GM20000 (cell line): ENCODE data around the gene MMUT.
A peak's percentile ranks its signal among the peaks of the same experiment; 100 is the strongest.

Source experiments
- DNase-seq: peaks from one replicate; pipeline ENCODE4 v3.0.0; 2012; ENCODE audit warnings: low spot score
- TF ChIP-seq, protein P1 (sequence below): IDR thresholded peaks from 2 replicates; pipeline ENCODE4 v1.5.1; 2012; ENCODE audit warnings: mild to moderate bottlenecking, control low read depth; ENCODE audit errors: extremely low read depth, missing control alignments

The MMUT gene

DNA sequence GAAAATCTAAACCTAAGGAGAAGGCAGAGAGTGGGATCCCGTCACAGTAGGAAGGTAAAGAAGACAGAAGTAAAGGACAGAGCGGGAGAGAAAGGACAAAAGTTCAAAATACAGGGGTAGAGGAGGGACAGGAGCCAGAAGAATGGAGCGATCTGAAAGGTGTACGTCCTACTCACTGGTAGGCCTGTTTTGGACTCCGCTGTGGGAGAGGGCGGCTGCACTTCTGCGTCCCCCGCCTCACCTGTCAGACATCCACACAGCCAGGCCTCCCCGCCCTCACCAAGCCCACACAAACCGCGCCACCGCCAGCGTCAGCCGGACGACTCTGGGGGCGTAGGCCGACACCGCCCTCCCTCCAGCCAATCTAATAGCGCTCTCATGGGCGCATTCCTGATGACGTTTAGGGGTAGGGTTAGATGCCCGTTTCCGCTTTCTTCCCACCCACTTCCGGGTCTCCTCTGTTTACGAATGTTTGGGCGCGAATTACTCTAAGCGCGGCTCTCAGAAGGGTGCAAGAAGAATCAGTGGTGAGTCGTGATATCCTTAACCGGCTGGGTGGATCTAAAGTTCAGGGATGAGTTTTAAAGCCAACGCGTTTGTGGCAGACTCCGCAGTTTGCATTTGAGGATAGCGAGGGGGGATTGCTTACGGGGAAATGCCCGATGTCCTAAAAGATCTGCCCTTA is at the start of gene MMUT, which contains the start of gene CENPQ:
Gene MMUT (minus strand): TSS at position 327 of the 685 bp plus-strand sequence. CDS start 3,787 bp downstream, outside the sequence.
Gene CENPQ (plus strand): TSS at position 444 of the 685 bp plus-strand sequence. CDS start 6,807 bp downstream, outside the sequence.
- DNase-seq: peak; percentile 90
- TF ChIP-seq, protein P1, sequence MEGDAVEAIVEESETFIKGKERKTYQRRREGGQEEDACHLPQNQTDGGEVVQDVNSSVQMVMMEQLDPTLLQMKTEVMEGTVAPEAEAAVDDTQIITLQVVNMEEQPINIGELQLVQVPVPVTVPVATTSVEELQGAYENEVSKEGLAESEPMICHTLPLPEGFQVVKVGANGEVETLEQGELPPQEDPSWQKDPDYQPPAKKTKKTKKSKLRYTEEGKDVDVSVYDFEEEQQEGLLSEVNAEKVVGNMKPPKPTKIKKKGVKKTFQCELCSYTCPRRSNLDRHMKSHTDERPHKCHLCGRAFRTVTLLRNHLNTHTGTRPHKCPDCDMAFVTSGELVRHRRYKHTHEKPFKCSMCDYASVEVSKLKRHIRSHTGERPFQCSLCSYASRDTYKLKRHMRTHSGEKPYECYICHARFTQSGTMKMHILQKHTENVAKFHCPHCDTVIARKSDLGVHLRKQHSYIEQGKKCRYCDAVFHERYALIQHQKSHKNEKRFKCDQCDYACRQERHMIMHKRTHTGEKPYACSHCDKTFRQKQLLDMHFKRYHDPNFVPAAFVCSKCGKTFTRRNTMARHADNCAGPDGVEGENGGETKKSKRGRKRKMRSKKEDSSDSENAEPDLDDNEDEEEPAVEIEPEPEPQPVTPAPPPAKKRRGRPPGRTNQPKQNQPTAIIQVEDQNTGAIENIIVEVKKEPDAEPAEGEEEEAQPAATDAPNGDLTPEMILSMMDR: no peak

DNA sequence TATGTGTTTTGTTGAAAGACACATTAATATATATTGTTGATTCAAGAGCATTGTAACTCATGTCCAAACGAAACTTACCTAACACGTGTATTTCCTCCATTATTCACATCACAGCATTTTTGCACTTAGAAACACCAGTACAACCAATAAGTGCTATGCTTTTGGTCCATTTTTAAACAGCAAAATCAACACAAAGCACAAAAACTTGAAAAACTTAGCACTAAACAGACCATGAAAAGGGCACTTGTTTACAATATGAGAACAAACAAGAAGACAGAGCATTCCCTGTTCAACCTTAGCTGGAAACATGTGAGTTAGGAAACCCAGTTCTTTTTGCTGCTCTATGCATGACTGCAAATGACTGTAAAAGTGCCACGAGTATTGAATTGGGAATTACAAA is 46.3 kb upstream of the MMUT start:
- DNase-seq: no peak
- TF ChIP-seq, protein P1: no peak

DNA sequence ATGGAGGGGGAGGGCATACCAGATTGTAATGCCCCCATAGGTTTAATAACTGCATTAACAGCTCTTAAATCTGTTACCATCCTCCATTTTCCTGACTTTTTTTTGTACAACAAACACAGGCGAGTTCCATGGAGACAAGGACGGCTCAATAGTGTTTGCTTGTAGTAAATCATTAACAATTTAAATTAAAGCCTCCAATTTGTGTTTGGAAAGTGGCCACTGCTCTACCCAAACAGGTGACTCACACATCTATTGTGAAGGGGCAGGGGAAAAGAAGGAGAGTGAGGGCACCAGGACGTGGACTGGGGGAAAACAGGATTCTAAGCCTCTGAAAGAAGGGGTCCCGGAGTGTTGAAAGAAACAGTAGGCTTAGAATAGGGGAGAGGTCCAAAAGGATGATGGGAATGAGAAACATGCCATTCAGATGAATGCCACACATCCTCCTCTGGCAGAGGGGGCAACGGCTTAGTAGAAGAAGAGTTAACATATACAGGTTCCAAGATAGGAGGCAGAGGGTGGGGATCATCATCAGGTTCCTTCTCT is 43.6 kb upstream of the MMUT start:
- DNase-seq: no peak
- TF ChIP-seq, protein P1: no peak

DNA sequence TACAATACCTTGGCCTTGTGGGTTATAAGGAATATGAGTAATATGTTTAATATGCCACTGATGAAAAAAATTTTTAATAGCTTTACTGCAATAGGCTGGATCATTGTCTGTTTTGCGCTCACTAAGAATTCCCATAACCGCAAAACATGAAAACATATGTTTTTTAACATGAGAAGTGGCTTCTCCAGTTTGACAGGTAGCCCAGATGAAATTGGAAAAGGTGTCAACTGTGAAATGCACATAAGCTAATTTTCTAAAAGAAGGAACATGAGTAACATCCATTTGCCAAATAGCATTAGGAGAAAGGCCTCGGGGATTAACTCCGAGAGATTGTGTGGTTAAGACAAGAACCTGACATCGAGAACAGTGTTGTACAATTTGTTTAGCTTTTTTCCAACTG is 41.6 kb upstream of the MMUT start:
- DNase-seq: no peak
- TF ChIP-seq, protein P1: no peak

DNA sequence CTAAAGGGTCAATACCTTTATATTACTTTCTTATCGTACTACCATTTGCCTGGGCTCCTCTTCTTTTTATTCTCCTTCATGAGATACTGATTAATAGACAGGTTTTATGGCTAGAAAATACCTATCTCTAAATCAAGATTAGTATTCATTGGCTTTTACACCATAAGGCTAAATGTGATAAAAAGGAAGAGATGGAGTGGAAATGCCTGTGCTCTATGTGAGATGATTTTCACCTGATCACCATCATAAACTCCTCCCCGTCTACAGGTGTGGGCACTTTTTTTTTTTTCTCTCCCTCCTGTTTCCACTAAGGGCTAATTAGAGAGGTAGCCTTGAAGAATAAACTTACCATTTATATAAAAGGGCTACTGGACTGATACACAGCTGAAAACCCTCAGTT is 36.6 kb upstream of the MMUT start, which contains the start of gene GLYATL3:
Gene GLYATL3 (plus strand): TSS at position 301 of the 400 bp plus-strand sequence. CDS start 12,068 bp downstream, outside the sequence.
- TF ChIP-seq, protein P1: no peak
- no peak for DNase-seq

DNA sequence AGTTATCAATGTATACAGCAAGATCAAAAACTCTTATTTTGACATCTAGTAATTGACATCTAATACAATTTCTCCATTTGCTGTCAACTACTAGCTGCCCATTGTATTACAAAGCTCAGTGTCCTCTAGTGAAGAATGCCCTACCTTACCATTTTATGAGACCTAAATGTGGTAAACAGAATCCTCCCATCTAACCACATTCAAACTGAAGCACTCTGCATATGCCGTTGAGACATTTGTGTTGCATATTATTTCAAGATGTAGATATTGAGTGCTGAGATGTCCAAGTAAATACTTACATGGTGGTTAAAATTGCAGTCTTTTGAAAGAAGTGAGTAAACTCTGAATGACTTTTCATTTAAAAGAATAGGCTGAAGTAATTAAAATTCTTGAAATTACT is 36.1 kb upstream of the MMUT start:
- no peak for DNase-seq
- TF ChIP-seq, protein P1: no peak

DNA sequence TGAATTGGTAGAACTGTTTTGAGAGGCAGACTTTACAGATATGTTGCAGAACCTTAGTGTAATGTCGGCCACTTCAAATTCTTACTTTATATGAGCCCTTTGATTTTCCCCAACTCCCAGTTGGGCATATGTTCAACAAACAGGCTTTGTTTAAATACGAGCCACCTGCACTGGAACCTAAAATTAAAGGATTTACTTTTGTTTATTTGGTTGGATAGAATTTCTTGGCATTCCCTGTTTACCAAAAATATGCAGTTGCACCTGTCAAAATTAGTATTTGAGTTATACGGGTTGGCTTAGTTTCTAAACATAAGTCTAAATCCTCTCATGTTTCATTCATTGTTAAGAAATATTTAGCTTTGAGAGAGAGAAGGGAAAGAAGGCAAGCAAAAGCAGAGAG is 34.3 kb upstream of the MMUT start:
- TF ChIP-seq, protein P1: no peak
- DNase-seq: no peak
